ENCODE measurements around the gene CDH4.
"Not testable (repeated sequence)": the region's sequence is repeated elsewhere in the genome, so short reads cannot be mapped to it uniquely, and the experiment has no call there.

The CDH4 gene

GRCh38 chr20:61457725-61458124 lies 205.7 kb downstream of the CDH4 start:
- Mint-ChIP-seq H3K4me3 (no peak overlapping the region), H3K27ac (no peak overlapping the region), H3K36me3 (ENCODE audit: low read depth) (no peaks in the 10 kb centered on the region), H3K4me1 (ENCODE audit: low read depth) (no peaks in the 10 kb centered on the region), H3K9me3 (no peaks in the 10 kb centered on the region), H3K27me3 (ENCODE audit: low read depth) (no peaks in the 10 kb centered on the region)

- Mint-ChIP-seq H3K27ac (no peak overlapping the region), H3K27me3 (ENCODE audit: low read depth) (no peaks in the 10 kb centered on the region), H3K36me3 (ENCODE audit: low read depth) (no peaks in the 10 kb centered on the region), H3K4me1 (ENCODE audit: low read depth) (no peaks in the 10 kb centered on the region), H3K9me3 (no peaks in the 10 kb centered on the region), H3K4me3 (no peak overlapping the region)
Observed at GRCh38 chr20:61458146-61458746, 206.2 kb downstream of the CDH4 start.

GRCh38 chr20:61459266-61459665 lies 207.2 kb downstream of the CDH4 start:
- H3K27ac Mint-ChIP-seq, result no peak overlapping the region
- no peaks in the 10 kb centered on the region for H3K4me1 Mint-ChIP-seq (ENCODE audit: low read depth)
- no peaks in the 10 kb centered on the region for H3K9me3 Mint-ChIP-seq
- no peaks in the 10 kb centered on the region for H3K36me3 Mint-ChIP-seq (ENCODE audit: low read depth)
- H3K27me3 Mint-ChIP-seq (ENCODE audit: low read depth), result no peaks in the 10 kb centered on the region
- no peak overlapping the region for H3K4me3 Mint-ChIP-seq

- no peak overlapping the region for H3K4me3 Mint-ChIP-seq
- no peaks in the 10 kb centered on the region for H3K9me3 Mint-ChIP-seq
- H3K27ac Mint-ChIP-seq, result no peak overlapping the region
- no peaks in the 10 kb centered on the region for H3K27me3 Mint-ChIP-seq (ENCODE audit: low read depth)
- no peaks in the 10 kb centered on the region for H3K4me1 Mint-ChIP-seq (ENCODE audit: low read depth)
- H3K36me3 Mint-ChIP-seq (ENCODE audit: low read depth), result no peaks in the 10 kb centered on the region
Observed at GRCh38 chr20:61459705-61460104, 207.6 kb downstream of the CDH4 start.

GRCh38 chr20:61460261-61461052 lies 208.4 kb downstream of the CDH4 start:
- H3K27me3 Mint-ChIP-seq (ENCODE audit: low read depth), result no peaks in the 10 kb centered on the region
- no peaks in the 10 kb centered on the region for H3K4me1 Mint-ChIP-seq (ENCODE audit: low read depth)
- no peaks in the 10 kb centered on the region for H3K36me3 Mint-ChIP-seq (ENCODE audit: low read depth)
- no peak overlapping the region for H3K27ac Mint-ChIP-seq
- no peak overlapping the region for H3K4me3 Mint-ChIP-seq
- H3K9me3 Mint-ChIP-seq, result no peaks in the 10 kb centered on the region

- Mint-ChIP-seq H3K27ac (no peak overlapping the region), H3K4me3 (no peak overlapping the region), H3K36me3 (ENCODE audit: low read depth) (no peaks in the 10 kb centered on the region), H3K27me3 (ENCODE audit: low read depth) (no peaks in the 10 kb centered on the region), H3K9me3 (no peaks in the 10 kb centered on the region), H3K4me1 (ENCODE audit: low read depth) (no peaks in the 10 kb centered on the region)
Observed at GRCh38 chr20:61461461-61461860, 209.4 kb downstream of the CDH4 start.

GRCh38 chr20:61464307-61465303 lies 212.5 kb downstream of the CDH4 start:
- no peaks in the 10 kb centered on the region for H3K27me3 Mint-ChIP-seq (ENCODE audit: low read depth)
- no peak overlapping the region for H3K27ac Mint-ChIP-seq
- no peaks in the 10 kb centered on the region for H3K36me3 Mint-ChIP-seq (ENCODE audit: low read depth)
- H3K4me3 Mint-ChIP-seq, result no peak overlapping the region
- H3K4me1 Mint-ChIP-seq (ENCODE audit: low read depth), result no peaks in the 10 kb centered on the region
- H3K9me3 Mint-ChIP-seq, result peaks cover 5% of the 10 kb centered on the region

- Mint-ChIP-seq H3K36me3 (ENCODE audit: low read depth) (no peaks in the 10 kb centered on the region), H3K27ac (no peak overlapping the region), H3K27me3 (ENCODE audit: low read depth) (no peaks in the 10 kb centered on the region), H3K4me3 (no peak overlapping the region), H3K9me3 (peaks cover 4% of the 10 kb centered on the region), H3K4me1 (ENCODE audit: low read depth) (no peaks in the 10 kb centered on the region)
Observed at GRCh38 chr20:61475729-61476128, 223.7 kb downstream of the CDH4 start.

GRCh38 chr20:61476956-61477355 lies 224.9 kb downstream of the CDH4 start:
- Mint-ChIP-seq H3K36me3 (ENCODE audit: low read depth) (no peaks in the 10 kb centered on the region), H3K27ac (no peak overlapping the region), H3K9me3 (peaks cover 4% of the 10 kb centered on the region), H3K4me1 (ENCODE audit: low read depth) (no peaks in the 10 kb centered on the region), H3K27me3 (ENCODE audit: low read depth) (no peaks in the 10 kb centered on the region), H3K4me3 (no peak overlapping the region)

GRCh38 chr20:61477451-61477861 lies 225.4 kb downstream of the CDH4 start:
- H3K9me3 Mint-ChIP-seq, result peaks cover 4% of the 10 kb centered on the region
- no peak overlapping the region for H3K4me3 Mint-ChIP-seq
- H3K4me1 Mint-ChIP-seq (ENCODE audit: low read depth), result no peaks in the 10 kb centered on the region
- H3K27me3 Mint-ChIP-seq (ENCODE audit: low read depth), result no peaks in the 10 kb centered on the region
- no peak overlapping the region for H3K27ac Mint-ChIP-seq
- no peaks in the 10 kb centered on the region for H3K36me3 Mint-ChIP-seq (ENCODE audit: low read depth)

- H3K36me3 Mint-ChIP-seq (ENCODE audit: low read depth), result no peaks in the 10 kb centered on the region
- H3K9me3 Mint-ChIP-seq, result peaks cover 4% of the 10 kb centered on the region
- H3K27ac Mint-ChIP-seq, result no peak overlapping the region
- H3K4me3 Mint-ChIP-seq, result no peak overlapping the region
- H3K4me1 Mint-ChIP-seq (ENCODE audit: low read depth), result no peaks in the 10 kb centered on the region
- H3K27me3 Mint-ChIP-seq (ENCODE audit: low read depth), result no peaks in the 10 kb centered on the region
Observed at GRCh38 chr20:61478094-61478493, 226.0 kb downstream of the CDH4 start.

- Mint-ChIP-seq H3K4me3 (no peak overlapping the region), H3K4me1 (ENCODE audit: low read depth) (no peaks in the 10 kb centered on the region), H3K27ac (no peak overlapping the region), H3K36me3 (ENCODE audit: low read depth) (no peaks in the 10 kb centered on the region), H3K9me3 (peaks cover 4% of the 10 kb centered on the region), H3K27me3 (ENCODE audit: low read depth) (no peaks in the 10 kb centered on the region)
Observed at GRCh38 chr20:61478611-61479305, 226.7 kb downstream of the CDH4 start.

- not testable (repeated sequence) for H3K4me1 Mint-ChIP-seq (ENCODE audit: low read depth); H3K27me3 Mint-ChIP-seq (ENCODE audit: low read depth)
Observed at GRCh38 chr20:61479433-61479832, 227.4 kb downstream of the CDH4 start.

GRCh38 chr20:61480158-61480825 lies 228.2 kb downstream of the CDH4 start:
- no peaks in the 10 kb centered on the region for H3K36me3 Mint-ChIP-seq (ENCODE audit: low read depth)
- H3K27me3 Mint-ChIP-seq (ENCODE audit: low read depth), result no peaks in the 10 kb centered on the region
- no peak overlapping the region for H3K4me3 Mint-ChIP-seq
- no peak overlapping the region for H3K27ac Mint-ChIP-seq
- peaks cover 4% of the 10 kb centered on the region for H3K9me3 Mint-ChIP-seq
- no peaks in the 10 kb centered on the region for H3K4me1 Mint-ChIP-seq (ENCODE audit: low read depth)

More at GRCh38 chr20:61479433-61479832, 227.4 kb downstream of the CDH4 start:
- not testable (repeated sequence) for H3K27ac Mint-ChIP-seq; H3K36me3 Mint-ChIP-seq (ENCODE audit: low read depth); H3K9me3 Mint-ChIP-seq; H3K4me3 Mint-ChIP-seq
